HK-2 (cell line): ENCODE data around the gene COX4I1.

Source experiments
- DNase-seq: peaks from one replicate; pipeline ENCODE4 v3.0.0-alpha.2; 2018; ENCODE audit not compliant: unreplicated experiment

COX4I1 gene

GRCh38 chr16:85799497-85800320 lies at the start of gene COX4I1, which contains the start of gene EMC8:
Gene COX4I1 (plus strand): TSS chr16:85799695. CDS start chr16:85801206, 1,511 bp downstream.
Gene EMC8 (minus strand): TSS chr16:85799544. CDS start chr16:85799295, 249 bp downstream.
- peak; percentile 92 for DNase-seq

DNA sequence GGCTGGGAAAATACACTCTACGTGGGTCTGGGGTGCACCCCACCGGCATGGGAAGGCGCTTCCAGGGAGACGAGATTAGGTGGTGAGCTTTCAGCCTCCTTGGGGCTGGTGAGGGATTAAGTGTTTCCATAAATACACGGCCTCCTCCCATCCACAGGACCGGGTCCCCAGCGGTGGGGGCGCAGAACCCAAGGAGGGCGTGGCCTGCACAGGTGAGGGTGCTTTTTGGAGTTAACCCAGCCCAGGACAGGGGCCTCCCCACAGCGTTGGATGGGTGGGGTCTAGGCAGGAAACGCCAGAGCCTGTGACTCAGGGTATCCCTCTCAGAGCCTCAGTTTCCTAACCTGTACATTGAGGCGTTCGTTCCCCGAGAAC lies 49.7 kb upstream of the COX4I1 start:
- DNase-seq, result no peak

GRCh38 chr16:85750146-85750826 lies 49.2 kb upstream of the COX4I1 start:
- peak; percentile 51 for DNase-seq

DNA sequence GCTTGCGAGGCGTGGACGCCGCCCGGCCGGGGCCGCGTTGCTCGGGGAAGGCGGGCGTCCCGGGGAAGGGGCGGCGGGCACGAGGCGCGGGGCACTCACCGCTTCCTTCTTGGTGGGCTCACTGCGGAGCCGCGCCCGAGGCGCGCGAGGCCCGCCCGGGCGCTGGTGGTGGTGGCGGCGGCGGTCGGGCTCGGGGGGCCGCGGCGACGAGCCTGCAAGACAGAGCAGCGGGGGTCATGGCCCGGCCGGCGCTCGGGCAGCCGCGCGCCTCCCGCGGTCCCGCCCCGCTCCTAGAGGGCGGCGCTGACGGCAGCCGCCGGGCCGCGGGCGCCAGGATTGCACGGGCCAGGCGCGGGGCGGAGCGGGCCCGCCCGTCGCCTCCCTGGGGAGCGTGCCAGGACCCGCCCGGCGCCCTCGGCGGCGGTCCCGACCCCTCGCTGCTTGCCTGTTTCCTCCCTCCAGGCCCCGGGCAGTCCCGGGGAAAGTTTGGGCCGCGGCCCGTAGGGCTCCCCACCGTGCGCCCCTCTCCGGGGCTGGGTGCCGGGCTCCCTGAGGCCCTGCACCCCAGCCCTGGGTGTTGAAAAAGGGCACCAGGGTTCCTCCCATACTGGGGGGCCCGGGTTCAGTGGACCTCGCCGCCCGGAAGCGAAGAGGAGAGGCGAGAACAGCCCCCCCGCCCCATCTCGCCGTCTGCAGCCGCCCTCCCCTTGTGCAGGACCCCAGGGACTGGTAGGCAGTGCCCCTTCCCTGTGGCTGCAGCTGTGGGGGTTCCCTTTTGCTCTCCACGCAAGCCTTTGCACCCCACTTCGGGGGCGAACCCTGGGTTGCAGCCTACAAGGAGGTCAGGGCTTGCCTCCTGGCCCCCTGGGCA lies 48.4 kb upstream of the COX4I1 start, which contains the start of gene C16orf74:
Gene C16orf74 (minus strand): TSS at position 270 of the 871 bp plus-strand sequence. CDS start 15,879 bp downstream, outside the sequence.
- peak; percentile 54 for DNase-seq

- no peak for DNase-seq
Observed at GRCh38 chr16:85751698-85752501, 47.6 kb upstream of the COX4I1 start.

DNA sequence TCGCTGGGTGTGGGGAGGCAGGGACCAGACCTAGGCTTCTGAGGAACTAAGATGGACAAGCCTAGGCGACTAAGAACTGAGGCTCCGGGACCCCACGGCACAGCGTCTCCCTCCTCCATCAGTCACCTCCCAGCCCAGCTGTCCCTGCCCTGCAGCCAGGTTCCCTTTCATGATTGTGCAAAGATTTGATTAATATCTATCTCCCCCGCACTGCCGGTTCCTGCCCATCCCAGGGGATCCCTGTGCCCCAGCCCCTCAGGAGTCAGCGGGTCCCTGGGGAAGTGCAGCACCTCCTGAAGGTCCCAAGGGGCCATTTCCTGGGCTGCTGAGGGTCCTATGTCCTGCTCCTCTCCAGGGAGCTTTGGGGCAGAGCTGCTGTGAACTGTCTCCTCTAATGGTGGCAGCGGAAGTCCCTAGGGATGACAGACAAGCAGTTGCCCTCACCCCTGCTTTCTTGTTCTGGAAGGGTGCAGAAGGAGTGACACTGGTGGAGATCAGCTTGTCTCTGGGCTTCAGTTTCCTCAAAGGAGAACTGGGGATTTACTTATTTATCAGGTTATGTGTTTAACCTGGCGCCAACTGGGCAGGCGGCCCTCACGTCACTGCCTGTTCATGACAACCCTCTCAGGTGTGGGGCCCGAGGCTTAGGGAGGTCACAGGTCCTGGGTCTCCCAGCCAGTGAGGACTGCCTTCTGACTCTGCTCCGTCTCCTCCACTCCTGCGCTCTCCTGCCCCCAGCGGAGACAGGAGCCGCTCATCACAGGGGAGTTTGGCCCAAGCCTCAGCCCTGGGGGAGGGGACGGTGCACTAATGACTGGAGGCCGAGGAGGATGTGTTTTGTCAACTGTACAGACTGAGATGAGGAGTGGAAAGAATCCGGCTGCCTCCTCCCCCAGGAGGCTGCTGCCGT lies 46.7 kb upstream of the COX4I1 start:
- no peak for DNase-seq

- DNase-seq, result no peak
Observed at GRCh38 chr16:85753559-85753958, 45.9 kb upstream of the COX4I1 start.

GRCh38 chr16:85753976-85754375 lies 45.5 kb upstream of the COX4I1 start:
- no peak for DNase-seq

DNA sequence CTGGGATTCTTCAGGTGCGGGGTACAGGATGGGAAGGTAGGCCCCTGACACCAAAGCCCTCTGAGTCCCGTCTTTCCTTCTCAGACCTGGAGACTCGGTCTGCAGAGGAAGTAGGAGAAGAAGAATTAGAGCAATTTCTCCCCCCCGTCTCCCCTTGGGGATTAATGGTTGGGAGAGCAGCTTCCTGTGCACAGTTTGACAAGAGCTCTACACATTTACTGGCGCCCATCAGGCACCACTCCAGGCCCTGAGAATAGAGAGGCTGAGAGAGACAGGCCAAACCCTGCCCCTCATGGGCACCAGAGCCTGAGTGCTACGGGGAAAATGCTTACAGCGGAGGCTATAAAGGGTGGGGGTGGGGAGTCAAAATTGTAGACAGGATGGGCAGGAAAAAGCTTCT lies 45.1 kb upstream of the COX4I1 start:
- DNase-seq, result no peak

- DNase-seq, result no peak
Observed at GRCh38 chr16:85755929-85756768, 43.3 kb upstream of the COX4I1 start.

DNA sequence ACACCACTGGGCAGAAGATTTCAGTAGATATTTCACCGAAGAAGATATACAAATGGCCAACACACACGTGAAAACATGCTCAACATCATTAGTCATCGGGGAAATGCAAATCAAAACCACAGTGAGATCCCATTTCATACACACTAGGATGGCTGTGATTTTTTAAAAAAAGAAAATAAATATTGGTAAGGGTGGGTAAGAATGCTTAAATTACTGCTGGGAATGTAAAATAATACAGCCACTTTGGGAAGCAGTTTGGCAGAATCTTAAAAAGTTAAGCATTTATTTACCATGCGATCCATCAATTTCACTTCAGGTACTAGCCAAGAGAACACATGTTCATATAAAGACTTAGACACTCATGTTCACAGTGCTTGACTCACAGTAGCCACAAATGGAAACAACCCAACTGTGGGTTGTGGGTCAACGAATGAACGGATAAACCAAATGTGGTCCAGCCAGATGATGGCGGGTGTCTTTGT lies 42.1 kb upstream of the COX4I1 start:
- no peak for DNase-seq

DNA sequence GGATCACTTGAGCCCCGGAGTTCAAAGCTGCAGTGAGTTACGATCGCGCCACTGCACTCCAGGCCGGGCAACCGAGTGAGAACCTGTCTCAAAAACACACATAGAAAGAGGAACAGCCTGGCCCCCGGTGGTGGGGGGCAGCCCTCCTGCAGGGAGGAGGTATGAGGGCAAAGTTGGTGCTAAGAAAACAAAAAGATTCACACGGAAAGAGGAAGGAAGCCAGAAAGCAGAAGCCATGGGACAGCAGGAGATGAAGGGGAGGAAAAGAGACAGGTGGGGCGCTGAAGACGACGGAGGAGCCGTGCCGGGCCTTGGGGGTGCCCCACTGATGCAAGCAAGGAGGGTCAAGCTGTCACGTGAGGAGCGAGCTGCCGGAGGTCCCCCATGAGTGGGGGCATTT lies 40.4 kb upstream of the COX4I1 start:
- no peak for DNase-seq

DNA sequence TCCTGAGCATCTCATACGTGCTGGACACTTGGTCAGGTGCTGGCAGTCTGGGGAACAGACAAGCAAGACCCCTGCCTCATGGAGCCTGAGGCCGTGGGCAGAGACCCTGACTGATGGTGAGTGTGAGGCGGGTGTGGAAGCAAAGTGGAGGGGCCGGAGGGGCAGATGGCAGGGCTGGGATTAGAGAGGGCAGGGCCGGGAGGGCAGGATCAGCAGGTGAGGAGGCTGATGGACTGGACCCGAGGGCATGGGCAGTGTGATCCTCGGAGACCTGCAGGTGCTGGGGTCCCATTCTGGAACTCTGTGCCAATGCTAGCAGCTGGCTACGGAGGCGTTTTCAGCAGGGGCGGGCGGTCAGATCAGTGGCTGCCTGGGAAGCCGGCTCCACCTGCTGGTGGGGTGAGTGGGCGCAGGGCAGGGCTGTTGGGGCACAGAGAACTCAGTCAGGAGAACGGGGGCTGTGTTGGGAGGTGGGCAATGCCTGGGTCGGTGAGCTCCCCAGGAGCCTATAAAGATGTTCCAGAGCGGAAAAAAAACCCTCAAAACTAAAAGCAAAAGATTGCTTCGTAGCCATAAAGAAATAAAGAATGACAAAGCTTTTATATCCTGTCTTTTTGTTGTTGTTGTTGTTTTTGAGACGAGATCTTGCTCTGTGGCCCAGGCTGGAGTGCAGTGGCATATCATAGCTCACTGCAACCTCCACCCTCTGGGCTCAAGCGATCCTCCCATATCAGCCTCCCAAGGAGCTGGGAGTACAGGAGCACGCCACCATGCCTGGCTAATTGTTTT lies 39.7 kb upstream of the COX4I1 start:
- no peak for DNase-seq

GRCh38 chr16:85761861-85762260 lies 37.6 kb upstream of the COX4I1 start:
- DNase-seq, result no peak

DNA sequence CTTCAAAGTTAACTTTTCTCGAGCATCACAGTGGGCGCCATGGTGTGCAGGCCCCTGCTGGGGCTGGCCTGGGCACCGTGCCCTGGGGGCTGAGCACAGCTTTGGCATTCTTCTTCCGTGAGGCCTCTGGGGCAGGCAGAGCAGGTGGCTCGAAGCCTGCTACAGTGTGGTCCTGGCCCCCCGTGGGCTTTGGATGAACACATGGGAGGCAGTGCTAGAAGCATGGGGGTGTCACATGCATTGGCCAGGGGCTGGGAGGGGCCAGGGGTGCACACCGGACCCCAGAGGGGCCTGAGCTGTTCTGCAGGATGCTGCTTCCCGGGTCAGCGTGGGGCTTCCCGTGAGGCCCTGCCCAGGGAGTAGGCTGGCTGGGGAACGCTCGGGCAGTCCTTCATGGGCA lies 36.5 kb upstream of the COX4I1 start:
- no peak for DNase-seq

- DNase-seq, result no peak
Observed at GRCh38 chr16:85763616-85764015, 35.9 kb upstream of the COX4I1 start.

DNA sequence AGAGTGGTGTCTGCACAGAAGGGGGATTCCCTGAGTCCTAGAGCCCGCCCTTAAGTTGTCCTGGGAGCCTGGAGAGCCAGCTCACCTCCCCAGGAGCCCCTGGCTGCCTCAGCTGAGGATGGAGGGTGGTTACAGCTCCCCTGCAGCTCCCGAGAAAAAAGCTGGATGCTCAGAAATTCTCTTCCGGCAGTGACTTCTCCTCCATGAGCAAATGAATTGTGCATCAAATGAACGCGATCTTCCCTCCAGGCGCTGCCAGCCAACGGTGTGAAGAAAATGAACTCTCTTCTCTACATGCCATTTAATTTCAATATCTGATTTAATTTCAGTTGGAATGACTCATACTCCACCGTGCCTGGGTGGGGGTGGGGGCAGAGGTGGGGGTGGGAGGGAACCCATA lies 34.3 kb upstream of the COX4I1 start:
- DNase-seq, result no peak

DNA sequence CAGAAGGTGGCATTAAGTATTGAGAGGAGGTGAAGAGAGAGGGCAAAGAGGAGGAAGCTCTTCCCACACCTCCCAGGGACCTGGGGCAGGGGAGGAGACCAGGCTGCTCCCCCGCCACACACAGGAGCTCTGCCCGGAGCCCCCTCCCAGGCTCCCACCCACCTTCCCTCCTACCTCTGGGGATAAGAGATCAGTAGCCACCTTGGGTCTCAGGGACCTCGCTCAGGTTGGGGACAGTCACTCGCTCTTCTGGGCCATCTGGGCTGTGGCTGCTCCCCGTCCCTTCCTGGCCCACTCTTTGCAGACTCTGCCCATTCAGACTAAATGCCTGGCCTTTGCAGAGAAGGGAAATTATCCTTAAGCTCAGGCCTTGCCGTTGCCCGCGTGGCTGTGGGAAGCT lies 33.7 kb upstream of the COX4I1 start:
- no peak for DNase-seq
